ACHN (cell line): Measurements from ENCODE around the gene CAPN10.

Experiments
- DNase-seq: peaks from one replicate; pipeline ENCODE4 v3.0.0-alpha.2; 2015
- in situ Hi-C: cut with HindIII; loops from 2 replicates; pipeline ENCODE4 v1.10.0; 2017; ENCODE audit warnings: low sequenced_read_pairs, low pct_ligation_motif_present, low pct_unique_long_range_greater_than_20kb

Gene CAPN10

DNA sequence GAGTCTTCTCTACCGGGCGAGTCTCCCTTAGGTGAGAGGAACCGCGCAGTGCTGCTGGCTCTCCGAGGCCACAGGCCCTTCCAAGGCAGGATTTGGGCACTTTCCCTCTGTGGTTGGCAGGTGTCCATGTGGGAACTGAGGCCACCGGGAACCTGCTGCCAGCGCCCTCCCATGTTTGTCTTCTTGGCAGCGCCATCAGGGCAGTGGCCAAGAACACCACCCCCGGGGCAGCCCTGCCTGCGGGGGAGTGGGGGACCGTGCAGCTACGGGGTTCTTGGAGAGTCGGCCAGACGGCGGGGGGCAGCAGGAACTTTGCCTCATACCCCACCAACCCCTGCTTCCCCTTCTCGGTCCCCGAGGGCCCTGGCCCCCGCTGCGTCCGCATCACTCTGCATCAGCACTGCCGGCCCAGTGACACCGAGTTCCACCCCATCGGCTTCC is 10.0 kb downstream of the CAPN10 start:
- no peak for DNase-seq
- in situ Hi-C loops: no loop called here

DNA sequence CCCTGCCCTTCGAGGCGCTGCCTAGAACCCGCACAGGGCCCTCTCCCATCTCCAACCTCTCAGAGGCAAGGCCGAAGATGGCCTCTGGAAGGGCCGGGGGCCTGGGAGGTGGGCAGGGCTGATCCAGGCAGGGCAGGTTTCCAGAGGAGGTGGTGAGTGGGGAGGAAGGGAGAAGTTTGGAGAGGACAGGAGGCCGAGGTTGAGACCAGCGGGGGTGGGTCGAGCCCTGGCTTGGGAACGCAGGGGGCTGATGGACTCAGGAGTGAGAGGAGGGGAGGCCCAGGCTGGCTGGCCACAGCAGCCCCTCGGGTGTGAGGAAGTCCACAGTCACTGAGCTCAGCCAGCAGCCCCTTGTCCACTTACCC is 10.5 kb downstream of the CAPN10 start:
- in situ Hi-C loops: no loop called here
- DNase-seq: no peak

DNA sequence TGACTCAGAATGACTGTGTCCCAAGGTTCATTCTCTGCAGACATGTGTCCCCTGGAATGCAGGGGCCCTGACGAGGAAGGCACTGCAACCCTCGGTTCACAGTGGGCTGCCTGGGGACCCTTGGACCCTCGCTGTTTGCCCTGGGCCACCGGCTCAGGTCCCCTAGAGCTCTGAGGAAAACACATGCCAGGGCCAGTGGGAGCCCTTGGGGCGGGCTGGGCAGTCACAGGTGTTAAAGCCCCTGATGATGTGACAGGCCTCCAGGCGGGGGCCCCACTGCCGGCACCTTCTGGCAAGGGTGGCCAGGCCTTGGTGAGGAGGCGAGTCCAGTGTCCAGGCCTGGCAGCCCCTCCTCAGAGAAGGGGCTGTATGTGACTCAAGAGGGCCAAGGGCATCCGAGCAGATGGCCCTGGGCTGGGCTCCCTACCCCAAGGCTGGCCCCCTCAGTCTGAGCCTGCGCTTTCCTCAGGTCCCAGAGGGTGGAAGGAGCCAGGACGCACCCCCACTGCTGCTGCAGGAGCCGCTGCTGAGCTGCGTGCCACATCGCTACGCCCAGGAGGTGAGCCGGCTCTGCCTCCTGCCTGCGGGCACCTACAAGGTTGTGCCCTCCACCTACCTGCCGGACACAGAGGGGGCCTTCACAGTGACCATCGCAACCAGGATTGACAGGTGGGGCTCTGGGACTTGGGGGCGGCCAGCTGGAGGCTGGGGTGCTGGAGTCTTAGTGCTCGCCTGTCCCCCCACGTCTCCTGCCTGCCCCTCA is 11.1 kb downstream of the CAPN10 start:
- in situ Hi-C loops: no loop called here
- no peak for DNase-seq

DNA sequence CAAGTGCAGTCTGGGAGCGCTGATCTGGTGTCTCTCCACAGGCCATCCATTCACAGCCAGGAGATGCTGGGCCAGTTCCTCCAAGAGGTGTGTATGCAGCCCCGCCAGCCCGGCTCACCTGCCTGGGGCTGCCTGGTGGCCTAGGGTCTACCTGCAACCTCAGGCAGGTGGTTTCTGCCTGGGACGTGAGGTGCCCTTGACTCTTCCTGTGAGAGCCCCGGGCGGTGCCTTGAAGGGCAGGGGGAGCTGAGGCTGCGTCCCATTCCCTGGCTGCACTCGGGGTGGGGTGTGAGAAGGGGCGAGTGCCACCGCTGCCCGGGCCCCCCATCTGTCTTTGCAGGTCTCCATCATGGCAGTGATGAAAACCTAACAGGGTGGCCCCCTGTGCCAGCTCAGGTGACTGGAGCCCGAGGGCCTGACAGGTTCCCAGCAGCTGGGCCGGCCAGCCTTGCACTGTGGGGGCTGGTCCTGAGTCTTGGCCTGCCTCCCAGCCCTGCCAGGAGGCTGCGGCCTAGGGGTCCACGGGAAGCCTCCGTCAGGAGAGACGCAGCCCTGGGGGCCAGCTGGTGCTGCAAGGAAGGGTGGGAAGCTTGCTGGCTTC is 11.9 kb downstream of the CAPN10 start:
- no peak for DNase-seq
- in situ Hi-C loops: no loop called here

DNA sequence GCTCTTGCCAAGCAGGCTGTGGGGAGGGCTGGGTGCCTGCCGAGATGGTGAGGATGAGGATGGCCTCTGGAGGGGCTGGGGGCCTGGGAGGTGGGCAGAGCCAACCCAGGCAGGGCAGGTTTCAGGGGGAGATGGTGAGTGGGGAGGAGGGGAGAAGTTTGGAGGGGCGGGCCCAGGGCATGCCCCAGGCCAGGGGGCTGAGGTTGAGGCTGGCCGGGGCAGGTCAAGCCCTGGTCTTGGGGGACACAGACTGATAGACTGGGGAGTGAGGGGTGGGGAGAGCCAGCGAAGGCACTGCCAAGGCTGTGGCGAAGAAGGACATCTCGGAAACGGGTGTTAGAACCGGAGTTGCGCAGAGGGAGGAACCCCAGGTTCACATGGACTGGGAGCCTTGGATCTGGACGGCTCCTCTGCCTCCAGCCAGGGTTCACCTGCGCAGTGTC is 12.6 kb downstream of the CAPN10 start:
- in situ Hi-C loops: no loop called here
- DNase-seq: no peak

DNA sequence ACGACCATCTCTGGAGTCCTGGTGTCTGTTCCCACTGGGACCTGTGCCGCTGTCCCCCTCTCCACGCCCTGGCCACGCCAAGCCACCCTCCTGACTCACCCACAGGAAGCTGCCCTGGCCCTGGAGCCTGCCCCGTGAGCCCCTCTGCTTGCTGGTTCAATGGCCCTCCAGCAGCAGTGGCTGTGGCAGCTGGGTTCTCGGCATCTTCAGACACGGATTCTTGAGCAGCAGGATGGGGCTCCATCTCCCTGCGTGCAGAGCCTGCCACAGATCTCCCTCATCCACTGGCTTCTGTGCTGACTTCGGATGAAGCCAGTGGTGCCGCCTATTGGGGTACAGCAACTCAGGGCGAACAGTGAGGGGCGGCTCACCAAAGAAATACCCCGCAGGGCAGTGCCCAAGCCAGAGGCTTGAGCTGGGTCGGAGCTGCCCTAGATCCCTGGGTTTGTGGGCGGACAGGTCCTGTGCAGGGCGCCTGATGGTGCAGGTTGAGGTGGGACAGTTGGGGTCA is 14.0 kb downstream of the CAPN10 start:
- DNase-seq: no peak

DNA sequence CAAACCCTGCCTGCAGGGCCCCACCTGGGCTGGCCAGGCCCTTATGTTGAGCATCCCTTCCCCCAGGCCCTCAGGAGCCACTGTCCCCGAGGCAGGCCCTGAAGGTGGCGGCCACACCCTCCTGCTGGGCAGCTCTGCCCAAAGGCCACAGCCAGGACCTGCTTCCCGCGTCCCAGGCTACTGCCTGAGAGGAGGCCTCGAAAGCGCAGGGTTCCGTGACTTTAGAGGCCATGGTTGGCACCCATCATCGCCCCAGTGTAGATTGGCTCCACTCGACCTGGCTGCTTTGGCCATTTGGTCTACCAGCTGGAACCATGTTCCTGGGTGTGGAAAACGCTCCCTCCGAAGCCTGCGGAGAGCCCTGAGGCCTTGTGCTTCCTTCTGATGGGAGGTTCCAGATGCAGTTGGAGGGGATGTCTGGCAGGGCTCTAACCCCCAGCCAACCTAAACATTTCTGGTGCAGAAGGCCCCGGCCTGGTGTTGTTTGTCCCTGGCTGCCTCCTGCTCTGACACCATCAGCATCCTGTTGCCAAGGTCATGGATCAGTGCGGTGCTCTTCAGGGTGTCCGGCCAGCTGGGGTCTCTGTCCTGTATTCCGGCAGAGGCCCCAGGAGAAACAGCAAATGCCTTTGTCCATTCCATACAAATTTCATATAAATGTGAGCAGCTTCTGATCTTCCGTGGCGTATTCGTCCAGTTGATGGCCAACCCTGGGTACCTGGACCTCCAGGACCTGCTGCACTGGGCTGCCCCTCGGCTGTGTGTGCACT is 14.7 kb downstream of the CAPN10 start:
- in situ Hi-C loops: no loop called here
- DNase-seq: no peak

More for the DNA sequence above, 14.0 kb downstream of the CAPN10 start:
- in situ Hi-C loops: no loop called here

DNA sequence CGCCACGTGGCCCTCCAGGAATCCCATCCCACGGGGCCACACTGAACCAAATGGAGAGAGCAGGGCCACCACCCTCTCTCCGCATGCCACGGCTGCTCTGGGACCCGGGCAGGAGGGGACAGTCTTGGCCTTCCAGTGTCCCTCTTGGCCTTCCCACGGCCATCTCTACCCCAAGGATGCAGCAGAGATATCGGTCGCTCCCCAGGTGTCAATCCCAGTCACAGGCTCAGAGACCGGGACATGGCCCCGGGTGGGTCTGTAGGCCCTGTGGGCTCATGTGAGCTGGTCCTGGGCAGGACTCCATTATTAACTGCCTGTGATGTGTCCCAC is 15.3 kb downstream of the CAPN10 start:
- no peak for DNase-seq
- in situ Hi-C loops: no loop called here

DNA sequence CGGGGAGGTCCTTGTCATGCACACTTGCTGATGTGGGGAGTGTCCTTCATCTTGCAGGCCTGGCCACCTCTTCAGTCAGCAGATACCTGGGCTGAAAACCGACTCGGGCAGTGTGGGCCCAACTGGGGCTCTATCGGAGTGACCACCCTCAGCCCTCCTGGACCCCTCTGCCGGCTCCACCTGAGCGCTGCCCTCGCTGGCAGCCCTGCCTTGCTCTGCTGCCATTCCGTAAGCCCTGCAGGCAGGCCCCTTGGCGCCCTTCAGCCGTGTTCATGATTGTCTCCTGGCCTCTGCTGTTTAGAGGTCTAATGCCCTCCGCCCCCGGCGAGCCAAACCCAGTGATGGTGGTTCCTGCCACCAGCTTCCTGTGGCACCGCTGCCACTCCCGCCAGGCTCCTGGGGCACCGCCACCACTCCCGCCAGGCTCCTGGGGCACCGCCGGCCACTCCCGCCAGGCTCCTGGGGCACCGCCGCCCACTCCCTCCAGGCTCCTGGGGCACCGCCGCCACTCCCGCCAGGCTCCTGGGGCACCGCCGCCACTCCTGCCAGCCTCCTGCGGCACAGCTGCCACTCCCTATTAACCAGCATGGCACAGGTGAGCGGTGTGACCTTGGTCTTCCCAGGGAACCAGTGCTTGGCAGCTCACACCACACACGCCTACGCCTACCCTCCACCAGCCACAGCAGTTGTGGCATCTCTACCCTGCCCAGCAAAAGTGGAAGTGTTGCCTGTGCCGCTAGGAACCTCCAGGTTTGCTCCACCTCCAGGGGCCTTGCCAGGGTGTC is 15.9 kb downstream of the CAPN10 start:
- in situ Hi-C loops: no loop called here
- no peak for DNase-seq

DNA sequence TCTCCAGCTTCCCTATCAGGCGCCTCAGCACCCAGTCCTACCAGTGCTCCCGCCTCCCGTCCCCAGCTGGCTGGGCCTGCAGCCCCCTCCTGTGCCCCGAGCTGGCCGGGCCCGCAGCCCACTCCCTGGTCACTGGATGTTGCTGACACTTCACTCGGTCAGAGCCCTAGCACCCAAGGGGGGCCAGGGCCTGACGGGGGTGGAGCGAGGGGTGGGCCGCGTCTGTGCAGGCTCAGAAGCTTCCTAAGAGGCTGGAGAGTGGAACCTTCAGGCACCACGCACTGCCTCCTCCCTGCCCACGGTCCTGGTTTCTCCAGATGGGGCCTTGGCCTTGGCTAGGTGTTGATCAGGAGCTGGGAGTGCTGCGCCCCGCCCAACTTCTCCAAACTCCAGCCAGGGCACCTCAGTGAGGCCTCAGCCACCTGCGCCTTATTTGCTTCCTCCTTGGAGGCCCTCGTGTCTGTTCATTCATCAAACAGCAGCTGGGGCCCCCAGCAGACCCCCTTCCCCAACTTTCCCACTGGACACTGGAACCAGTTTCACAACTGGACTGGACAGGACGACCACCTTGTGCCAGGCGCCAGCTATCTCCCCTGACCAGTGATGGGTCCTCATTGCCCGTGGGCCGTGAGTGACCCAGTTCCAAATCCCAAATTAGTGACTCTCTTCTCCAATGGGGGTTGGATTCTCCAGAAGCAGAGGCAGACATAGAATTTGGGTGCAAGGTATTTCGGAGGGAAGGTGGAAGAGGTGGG is 16.7 kb downstream of the CAPN10 start:
- in situ Hi-C loops: no loop called here
- DNase-seq: no peak

DNA sequence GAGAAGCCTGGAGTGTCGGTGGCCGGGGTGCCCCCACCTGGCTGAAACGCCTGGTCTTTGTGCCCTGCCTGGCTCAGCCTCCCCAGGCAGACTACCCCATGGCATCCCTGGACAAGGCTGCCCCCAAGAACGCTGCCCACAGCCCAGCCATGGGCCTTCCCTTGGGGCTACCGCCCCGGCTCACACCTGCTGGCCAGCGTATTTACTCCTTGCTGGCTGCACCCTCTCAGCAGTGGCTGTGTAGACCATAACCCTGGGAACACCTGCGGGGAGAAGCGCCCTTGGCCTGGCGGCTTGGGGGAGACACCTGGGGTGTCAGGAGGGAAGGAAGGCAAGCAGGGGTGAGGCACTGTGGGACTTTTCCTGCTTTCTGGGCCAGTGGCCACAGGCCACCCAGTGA is 17.3 kb downstream of the CAPN10 start:
- DNase-seq: no peak
- in situ Hi-C loops: no loop called here

DNA sequence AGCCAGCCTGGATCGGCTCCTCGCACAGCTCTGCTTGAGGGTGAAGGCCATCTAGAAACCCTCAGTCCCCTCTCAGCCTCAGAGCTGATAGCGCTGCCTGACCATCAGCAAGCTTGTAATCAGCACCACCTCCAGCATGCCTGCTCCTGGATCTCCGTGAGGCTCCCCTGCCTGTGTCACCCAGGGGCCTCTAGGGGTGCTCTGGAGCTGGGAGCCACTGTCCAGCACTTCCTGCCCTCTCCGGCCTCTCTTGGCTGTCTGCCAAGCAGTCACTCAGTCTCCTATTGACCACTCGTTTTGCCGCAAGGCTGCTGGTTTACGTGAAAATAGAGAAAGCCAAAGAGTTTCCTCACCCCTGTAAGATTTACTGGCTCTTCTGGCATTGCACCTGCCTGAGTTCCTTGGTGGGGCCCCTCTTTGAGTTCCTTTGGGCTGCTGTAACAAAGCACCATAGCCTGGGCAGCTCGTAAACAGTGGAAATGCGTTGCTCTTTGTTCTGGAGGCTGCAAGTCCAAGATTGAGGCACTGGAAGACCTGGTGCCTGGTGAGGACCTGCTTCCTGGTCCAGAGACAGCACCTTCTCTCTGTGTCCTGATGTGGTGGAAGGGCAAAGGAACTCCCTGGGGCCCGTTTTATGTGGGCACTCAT is 17.9 kb downstream of the CAPN10 start:
- DNase-seq: peak; percentile 92
- in situ Hi-C loops: no loop called here

DNA sequence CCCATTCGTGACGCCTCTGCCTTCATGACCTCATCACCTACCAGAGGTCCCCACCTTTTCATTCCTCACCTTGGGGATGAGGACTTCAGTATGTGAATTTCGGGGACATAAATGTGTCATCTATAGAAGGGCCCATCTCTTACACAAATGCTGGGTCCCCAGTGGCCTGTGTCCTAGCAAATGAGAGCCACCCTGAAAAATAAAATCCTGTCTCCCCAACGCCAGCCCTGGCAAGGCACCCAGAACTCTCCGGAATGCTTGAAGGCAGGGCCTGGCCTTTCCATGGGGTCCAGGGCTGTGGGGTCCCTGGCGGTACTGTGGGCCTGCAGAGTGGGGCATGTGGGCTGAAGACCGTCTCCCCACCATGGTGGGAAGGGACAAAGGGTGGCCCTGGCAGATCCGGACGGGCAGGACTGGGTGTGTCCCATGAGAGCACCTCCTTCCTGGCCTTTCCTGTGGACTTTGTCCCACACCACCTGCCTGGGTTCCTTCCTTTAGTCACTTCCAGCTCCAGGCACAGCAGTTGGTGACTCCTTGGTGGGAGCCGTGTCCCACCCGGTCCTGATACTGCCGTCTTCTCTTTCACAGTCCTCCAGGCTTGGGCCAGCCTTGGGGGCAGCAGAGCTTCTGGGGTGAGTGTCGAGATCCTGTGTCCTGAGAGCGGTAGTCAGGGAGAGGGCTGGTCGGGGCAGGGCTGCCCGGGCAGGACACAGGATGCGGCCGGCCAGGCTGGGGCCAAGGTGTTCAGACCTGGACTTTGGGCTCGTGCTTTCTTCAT is 18.6 kb downstream of the CAPN10 start:
- in situ Hi-C loops: no loop called here

DNA sequence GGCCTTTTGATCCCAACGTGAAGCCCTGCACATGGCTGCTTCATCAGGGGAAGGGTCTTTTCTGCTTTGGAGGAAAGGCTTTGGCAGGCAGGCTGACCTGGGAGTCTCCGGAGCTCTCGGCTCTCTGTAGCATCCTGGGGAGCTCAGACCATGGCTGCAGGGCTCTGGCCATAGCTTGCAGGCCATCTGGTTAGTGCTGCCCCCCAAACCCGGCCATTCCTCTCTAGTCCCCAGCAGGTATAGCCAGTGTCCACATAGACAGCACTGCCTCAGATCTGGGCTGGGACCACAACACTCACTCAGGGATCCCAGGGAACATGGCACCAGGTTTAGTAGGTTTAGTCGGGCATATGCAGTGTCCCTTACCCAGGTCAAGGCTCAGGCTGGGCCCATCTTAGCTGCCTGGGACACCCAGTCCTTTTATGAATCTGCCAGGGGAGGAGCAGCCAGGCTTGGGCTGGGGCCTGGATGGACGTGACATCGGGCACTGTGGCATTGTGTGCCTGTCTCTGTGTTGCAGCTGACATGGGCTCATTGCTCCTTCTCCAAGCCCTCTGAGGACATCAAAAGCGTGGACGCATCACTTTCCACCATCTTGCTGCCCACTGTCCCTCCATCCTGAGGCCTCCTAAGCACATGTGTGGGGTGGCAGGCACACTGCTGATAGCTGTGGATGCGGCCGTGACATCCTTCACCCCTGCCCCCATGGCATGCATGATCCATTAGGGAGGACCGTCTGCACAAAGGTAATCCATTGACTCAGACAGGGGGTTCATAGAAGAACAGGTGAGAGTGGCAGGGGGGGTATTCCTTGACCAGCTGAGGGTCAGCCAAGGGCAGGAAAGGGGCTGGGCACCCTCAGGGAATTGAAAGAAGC is 19.6 kb downstream of the CAPN10 start:
- in situ Hi-C loops: no loop called here
- no peak for DNase-seq

More for the DNA sequence above, 18.6 kb downstream of the CAPN10 start:
- no peak for DNase-seq

DNA sequence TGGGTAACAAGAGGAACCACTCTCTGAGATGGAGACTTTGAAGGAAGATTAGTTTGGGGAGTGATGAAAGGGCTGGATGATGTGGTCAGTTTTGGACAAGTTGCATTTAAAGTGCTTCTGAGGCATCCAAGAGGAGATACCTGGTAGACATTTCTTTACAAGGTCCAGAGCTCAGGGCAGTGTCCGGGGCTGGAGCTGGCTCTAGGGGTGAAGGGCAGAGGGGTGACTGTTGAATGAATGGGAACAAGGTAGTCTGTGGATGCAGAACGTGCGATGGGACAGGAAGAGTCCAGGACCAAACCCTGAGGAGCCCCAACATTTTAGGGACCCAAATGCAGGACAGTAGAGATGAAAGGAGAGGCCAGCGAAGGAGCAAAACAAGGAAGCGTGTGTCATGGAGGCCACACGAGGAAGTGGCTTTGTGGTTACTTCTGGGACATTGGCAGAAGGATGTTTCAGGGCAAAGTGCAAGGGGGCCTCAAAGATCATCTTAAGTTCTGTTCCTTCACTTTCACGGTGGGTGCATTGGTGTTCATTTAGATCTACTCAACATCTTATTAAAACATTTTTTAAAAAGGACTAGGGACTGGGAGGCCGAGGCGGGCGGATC is 25.2 kb downstream of the CAPN10 start:
- no peak for DNase-seq
- in situ Hi-C loops: no loop called here

DNA sequence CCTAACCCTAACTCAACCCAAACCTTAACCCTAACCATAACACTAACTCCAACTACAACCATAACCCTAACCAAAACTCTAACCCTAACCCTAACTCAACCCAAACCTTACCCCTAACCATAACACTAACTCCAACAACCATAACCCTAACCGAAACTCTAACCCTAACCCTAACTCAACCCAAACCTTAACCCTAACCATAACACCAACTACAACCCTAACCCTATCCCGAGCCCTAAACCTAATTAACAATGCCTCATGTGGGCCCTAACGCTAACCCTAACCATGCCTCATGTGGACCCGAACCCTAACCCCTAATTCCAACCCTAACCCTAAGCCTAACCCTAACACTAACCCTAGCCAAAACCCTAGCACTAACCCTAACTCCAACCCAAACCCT is 27.2 kb downstream of the CAPN10 start:
- DNase-seq: no peak
- in situ Hi-C loops: no loop called here
